Fibroblast of mammary gland (primary cell): Measurements from ENCODE around the gene ANKRD63.

Experiments
- DNase-seq: peaks from one replicate; pipeline ENCODE4 v3.0.0-alpha.2; 2010; ENCODE audit warnings: low read depth
- H3K4me3 ChIP-seq: 2 replicates; pipeline ENCODE4 v1.5.1; 2011; ENCODE audit warnings: low read depth, mild to moderate bottlenecking, low read length, moderate library complexity; ENCODE audit not compliant: control insufficient read depth
- TF ChIP-seq, protein P1 (sequence below): conservative IDR thresholded peaks from 2 replicates; pipeline ENCODE4 v1.5.1; 2011; ENCODE audit warnings: low read depth, low read length, inconsistent platforms; ENCODE audit not compliant: control insufficient read depth, insufficient read depth

The ANKRD63 gene

DNA sequence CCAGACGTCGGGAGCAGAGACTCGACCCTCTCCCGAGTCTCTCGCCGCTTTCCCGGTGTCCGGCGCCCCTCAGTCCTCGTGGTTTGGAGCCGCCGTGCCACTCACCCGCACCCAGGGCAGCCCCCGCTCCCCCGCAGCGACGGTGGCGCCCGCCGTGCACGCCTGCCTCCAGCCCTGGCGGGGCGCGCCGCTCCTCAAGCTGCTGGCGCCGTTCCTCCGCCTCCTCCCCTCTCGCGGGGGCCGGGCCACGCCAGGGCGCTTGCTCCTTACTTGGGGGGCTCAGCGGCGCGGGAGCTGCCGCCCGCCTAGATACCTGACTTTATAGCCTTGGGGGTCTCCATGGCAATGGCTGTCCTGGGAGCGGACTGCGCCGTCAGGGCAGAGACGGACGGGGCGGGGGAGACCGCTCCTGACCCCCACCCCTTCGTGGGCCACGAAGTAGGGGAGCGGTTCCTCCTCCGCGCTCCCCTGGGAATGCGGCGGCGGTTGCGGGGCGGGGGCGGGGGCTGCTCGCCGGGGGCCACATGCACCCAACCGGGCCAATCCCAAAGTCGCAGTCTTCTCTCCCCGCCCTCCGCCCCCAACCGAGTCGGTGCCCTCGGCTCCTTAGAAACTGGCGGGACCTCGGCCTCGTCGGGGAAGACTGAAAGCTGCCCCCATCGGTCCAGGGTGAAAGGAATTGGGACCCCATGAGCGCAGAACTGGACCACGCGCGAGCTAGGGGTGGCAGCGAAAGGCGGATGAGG is at the start of gene ANKRD63:
ANKRD63 (minus strand) TSS at position 196 of the 746 bp plus-strand sequence. CDS start 478 bp downstream, outside the sequence.
- no peak for DNase-seq
- H3K4me3 ChIP-seq: no peak within 1 kb of the TSS
- TF ChIP-seq, protein P1, sequence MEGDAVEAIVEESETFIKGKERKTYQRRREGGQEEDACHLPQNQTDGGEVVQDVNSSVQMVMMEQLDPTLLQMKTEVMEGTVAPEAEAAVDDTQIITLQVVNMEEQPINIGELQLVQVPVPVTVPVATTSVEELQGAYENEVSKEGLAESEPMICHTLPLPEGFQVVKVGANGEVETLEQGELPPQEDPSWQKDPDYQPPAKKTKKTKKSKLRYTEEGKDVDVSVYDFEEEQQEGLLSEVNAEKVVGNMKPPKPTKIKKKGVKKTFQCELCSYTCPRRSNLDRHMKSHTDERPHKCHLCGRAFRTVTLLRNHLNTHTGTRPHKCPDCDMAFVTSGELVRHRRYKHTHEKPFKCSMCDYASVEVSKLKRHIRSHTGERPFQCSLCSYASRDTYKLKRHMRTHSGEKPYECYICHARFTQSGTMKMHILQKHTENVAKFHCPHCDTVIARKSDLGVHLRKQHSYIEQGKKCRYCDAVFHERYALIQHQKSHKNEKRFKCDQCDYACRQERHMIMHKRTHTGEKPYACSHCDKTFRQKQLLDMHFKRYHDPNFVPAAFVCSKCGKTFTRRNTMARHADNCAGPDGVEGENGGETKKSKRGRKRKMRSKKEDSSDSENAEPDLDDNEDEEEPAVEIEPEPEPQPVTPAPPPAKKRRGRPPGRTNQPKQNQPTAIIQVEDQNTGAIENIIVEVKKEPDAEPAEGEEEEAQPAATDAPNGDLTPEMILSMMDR: no peak

GRCh38 chr15:40332113-40332781 is 49.4 kb upstream of the ANKRD63 start:
- DNase-seq: no peak
- no peak overlapping the region for H3K4me3 ChIP-seq
- TF ChIP-seq, protein P1: no peak

GRCh38 chr15:40331637-40332036 is 48.8 kb upstream of the ANKRD63 start:
- DNase-seq: no peak
- no peak overlapping the region for H3K4me3 ChIP-seq
- TF ChIP-seq, protein P1: no peak

DNA sequence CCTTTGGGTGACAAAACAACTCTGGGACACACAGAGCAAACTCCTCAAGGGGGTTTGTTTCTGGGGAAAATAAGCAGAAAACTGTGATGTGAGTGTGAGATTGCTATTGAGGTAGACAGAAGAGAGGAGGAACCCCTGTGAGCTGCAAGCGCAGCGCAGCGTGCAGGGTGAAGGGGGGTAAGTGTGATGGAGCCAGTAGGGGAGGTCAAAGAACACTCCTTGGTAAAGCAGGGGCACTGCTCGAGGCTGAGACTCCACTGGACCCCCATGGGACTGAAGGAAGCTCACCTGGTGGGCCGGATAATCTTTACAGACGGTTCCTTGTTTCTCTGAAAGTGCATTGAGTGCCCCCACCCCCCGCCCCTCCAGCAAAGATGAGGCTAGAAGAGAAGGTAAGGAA is 48.2 kb upstream of the ANKRD63 start:
- no peak for DNase-seq
- TF ChIP-seq, protein P1: no peak
- H3K4me3 ChIP-seq: no peak overlapping the region

DNA sequence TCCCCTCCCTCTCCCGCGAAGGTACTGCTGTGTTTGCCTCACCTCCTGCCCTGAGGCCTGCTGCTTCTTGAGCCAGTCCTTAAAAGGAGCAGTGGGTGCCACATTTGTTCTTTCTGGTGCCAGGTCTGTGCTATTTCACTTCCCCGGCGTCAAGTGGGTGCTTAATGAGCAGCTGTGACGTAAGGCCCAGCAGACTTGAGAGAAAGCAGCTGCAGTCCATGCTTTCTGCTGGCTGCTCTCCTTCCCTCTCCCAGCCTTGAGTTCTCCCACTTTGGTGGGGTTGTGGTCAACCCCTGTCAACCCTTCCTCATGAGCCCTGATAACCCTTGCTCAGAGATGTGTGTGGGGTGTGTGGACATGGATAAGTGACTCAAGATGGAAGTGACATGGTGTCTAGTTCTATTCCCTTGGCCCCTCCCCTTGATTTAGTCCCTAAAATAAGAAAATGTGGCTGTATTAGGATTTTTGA is 47.5 kb upstream of the ANKRD63 start:
- H3K4me3 ChIP-seq: no peak overlapping the region
- TF ChIP-seq, protein P1: no peak
- DNase-seq: no peak

DNA sequence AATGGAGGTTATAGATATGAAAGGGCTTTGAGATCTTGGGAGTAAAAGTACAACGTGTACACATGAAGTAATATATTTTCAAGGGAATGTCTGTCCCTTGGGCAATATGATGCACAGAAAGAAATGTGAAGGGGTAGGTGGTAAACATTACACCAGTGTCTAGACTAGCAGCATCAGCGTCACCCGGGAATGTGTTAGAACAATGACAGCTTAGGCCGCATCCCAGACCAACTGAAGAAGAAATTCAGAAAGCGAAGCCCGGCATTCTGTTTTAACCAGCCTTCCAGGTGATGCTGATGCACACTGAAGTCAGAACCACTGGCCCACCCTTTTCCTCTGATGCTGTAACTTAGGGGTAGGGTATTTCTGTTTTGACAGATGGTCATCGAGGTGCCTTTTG is 46.9 kb upstream of the ANKRD63 start:
- TF ChIP-seq, protein P1: no peak
- H3K4me3 ChIP-seq: no peak overlapping the region
- no peak for DNase-seq
